NCI-H460 (cell line): Measurements from ENCODE around the gene ATP5MC2. TPM values are rescaled to one million over a fixed set of nuclear protein-coding genes. Genes with fewer than 3 reads are reported as not detected.
A peak's percentile ranks its signal among the peaks of the same experiment; 100 is the strongest.
"Not testable (repeated sequence)": the region's sequence is repeated elsewhere in the genome, so short reads cannot be mapped to it uniquely, and the experiment has no call there.

Experiments
- DNase-seq: peaks from one replicate; pipeline ENCODE4 v3.0.0-alpha.2; 2016; ENCODE audit warnings: low read depth; ENCODE audit errors: extremely low read depth
- total RNA-seq: library from RNA; depleted of rRNA; stranded (reverse); fragments of >200 nt; shearing (Covaris generic); gene quantifications from 2 replicates; pipeline ENCODE4 v1.2.3, GENCODE V29; 2014

ATP5MC2 gene
- total RNA-seq, 1 experiment from 2014 or later = 642 TPM

DNA sequence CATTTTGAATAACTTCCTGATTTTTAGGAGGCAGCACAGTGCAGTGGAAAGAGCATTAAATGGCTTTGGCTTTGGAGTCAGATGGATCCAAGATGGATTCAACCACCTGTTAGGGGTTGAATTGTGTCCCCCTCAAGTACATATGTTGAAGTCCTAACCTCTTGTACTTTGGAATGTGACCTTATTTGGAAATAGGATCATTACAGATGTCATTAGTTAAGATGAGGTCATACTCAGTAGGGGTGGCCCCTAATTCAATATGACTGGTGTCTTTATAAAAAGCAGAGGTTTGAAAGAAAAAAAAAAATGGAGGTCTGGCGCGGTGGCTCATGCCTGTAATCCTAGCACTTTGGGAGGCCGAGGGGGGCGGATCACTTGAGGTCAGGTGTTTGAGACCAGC is 18.8 kb downstream of the ATP5MC2 start:
- no peak for DNase-seq

- no peak for DNase-seq
Observed at GRCh38 chr12:53653595-53653994, 22.3 kb downstream of the ATP5MC2 start.

- DNase-seq = no peak
Observed at GRCh38 chr12:53652366-53652765, 23.5 kb downstream of the ATP5MC2 start.

- DNase-seq = no peak
Observed at GRCh38 chr12:53651737-53652136, 24.1 kb downstream of the ATP5MC2 start.

GRCh38 chr12:53646300-53646699 is 29.6 kb downstream of the ATP5MC2 start:
- not testable (repeated sequence) for DNase-seq

- DNase-seq = no peak
Observed at GRCh38 chr12:53645165-53645564, 30.7 kb downstream of the ATP5MC2 start.

DNA sequence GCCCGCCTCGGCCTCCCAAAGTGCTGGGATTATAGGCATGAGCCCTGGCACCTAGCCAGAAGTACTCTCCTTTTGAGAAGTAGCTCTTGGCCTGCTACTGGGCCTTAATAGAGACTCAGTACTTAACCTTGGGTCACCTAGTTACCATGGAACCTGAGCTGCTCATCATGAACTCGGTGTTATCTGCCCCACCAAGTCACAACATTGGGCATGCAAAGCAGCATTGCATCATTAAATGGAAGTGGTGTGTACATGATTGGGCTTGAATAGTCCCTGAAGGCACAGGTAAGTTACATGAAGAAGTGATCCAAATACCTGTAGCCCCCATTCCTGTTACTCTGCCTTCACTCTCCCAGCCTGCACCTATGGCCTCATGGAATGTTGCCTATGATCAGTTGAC is 31.8 kb downstream of the ATP5MC2 start:
- no peak for DNase-seq

DNA sequence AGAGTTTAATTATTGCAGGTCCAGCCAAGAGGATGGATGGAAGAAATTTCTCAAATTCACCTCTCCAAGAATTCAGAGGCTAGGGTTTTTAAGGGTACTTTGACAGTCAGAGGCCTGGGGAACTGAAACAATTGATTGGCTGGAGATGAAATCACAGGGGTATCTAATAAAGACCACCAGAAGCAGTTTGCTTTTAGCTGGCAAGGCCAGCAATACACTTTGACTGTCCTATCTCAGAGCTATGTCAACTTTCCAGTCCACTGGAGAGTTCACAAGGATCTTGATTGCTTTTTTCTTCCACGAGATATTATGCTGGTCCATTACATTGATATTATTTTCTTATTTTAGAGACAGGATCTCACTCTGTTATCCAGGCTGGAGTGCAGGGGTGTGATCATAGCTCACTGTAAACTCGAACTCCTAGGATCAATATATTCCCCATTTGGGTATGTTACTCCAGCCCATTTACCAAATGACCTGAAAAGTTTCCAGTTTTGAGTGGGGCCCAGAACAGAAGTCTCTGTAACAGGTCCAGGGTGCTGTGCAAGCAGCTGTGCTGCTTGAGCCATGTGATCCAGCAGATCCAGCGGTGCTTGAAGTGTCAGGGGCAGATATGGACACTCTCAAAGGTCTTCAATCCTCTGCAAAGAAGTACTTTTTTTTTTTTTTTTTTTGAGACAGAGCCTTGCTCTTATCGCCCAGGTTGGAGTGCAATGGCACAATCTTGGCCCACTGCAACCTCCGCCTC is 32.5 kb downstream of the ATP5MC2 start:
- no peak for DNase-seq

DNA sequence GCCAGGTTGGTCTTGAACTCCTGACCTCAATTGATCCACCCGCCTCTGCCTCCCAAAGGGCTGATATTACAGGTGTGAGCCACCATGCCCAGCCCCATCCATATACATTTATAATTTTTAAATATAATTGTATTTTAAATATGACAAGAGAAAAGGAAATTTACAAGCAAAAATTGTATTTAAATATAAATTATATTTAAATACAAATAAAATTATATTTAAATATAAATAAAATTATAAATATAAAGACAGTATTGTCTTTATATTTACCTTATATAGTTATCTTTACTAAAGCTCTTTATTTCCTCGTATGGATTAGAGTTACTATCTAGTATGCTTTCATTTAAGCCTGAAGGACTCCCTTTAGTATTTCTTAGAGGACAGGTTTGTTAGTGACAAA is 37.8 kb downstream of the ATP5MC2 start:
- DNase-seq = no peak

GRCh38 chr12:53636641-53637040 is 39.2 kb downstream of the ATP5MC2 start:
- no peak for DNase-seq

GRCh38 chr12:53635708-53636107 is 40.2 kb downstream of the ATP5MC2 start:
- DNase-seq = not testable (repeated sequence)

DNA sequence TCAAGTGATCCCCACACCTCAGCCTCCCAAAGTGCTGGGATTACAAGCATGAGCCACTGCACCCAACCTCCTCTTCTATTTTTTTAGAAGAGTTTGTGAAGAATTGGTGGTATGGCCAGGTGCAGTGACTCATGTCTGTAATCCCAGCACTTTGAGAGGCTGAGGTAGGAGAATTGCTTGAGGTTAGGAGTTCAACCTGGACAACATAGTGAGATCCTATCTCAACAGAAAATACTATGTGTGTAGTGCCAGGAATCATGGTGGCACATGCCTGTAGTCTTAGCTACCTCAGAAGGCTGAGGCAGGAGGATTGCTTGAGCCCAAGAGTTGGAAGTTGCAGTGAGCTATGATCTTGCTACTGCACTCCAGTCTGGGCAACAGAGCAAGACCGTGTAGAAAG is 44.2 kb downstream of the ATP5MC2 start:
- DNase-seq = no peak

DNA sequence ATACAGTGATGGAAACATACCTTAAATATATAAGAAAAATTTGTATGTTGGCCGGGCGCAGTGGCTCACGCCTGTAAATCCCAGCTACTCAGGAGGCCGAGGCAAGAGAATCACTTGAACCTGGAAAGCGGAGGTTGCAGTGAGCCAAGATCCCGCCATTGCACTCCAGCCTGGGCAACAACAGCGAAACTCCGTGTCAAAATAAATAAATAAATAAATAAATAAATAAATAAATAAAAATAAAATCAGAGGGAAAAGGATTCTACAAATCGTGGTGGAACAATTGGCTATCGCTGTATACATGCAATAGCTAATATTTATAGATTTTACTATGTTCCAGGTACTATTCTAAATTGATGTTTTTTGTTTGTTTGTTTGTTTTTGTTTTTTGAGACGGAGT is 48.0 kb downstream of the ATP5MC2 start:
- DNase-seq = no peak

GRCh38 chr12:53626702-53627169 is 49.1 kb downstream of the ATP5MC2 start:
- DNase-seq = no peak

- peak; percentile 98 for DNase-seq
Observed at GRCh38 chr12:53625946-53626701, 49.8 kb downstream of the ATP5MC2 start, which contains the start of gene ATF7. Gene ATF7 (minus strand): TSS chr12:53626382. CDS start chr12:53601000, 25,382 bp downstream.

DNA sequence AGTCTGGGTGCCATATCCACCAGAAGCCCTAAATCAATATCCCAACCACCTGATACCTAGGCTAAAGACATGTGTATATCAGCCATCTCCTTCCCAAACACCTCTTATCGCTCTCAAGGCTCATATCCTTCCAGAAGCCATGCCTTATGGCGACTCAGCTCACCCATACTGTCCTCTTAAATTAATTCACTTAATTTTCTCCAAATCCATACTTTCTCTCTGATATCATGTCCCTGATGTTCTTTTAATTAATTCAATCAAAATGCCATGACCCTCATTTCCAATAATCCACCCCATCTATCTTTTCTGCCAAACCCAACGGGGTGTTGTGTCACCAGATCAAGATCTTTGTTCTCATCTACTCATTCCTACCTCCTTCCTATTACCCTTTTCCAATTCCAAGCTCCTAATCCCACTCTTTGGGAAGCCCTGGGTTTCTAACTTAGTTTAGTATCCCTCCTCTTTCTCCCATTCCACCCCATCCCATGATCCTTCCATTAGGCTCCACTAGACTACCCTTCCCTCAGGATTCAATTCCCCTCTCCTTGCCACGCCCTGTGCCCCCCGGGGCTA is 50.4 kb downstream of the ATP5MC2 start:
- no peak for DNase-seq

DNA sequence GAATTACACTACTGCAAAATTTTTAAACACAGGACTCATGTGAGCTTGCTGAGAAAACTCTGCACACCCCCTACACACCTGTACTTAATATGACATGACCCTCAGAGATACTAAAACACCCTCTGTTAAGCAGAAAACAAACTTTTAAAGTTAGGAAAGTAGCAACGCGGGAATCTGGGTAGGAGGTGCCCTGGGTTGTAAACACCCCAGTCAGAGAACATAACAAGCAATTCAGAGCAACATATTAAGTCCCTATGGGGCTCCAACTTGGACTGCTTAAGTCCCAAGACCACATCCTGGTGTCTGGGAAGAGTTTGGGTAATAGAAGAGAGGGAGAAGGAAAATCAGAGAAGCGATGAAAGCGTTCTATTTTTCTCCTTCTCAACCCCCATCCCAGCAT is 50.9 kb downstream of the ATP5MC2 start:
- DNase-seq = no peak

GRCh38 chr12:53624458-53624857 is 51.4 kb downstream of the ATP5MC2 start:
- DNase-seq = no peak

- DNase-seq = no peak
Observed at GRCh38 chr12:53623548-53624385, 52.1 kb downstream of the ATP5MC2 start.

- DNase-seq = no peak
Observed at GRCh38 chr12:53622724-53623123, 53.2 kb downstream of the ATP5MC2 start.

DNA sequence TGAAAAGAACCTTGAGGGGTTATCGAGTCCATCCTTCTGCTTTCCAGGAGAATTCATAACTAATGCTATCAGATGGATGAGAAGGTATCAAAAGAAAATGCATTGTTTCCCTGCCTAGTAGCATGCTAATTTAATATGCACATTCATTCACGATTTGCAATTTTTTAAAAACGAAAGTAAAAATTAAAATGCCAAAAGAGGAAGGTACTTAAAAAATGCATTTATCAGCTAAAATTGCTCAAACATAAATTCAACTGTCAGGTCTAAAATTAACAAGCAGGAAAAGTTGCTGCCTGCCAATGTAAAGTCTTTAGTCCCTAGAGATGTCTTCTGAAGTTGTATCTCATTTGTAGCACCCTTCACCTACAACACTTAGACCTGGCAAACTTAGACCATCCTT is 57.6 kb downstream of the ATP5MC2 start:
- no peak for DNase-seq
